ENCODE data around the gene SLC35A3. TPM values are rescaled to one million over a fixed set of nuclear protein-coding genes. Genes with fewer than 3 reads are reported as not detected.
"Not testable (repeated sequence)": the region's sequence is repeated elsewhere in the genome, so short reads cannot be mapped to it uniquely, and the experiment has no call there.

The SLC35A3 gene
- total RNA-seq, 1 donor from 2014 or later = 14.7 TPM

DNA sequence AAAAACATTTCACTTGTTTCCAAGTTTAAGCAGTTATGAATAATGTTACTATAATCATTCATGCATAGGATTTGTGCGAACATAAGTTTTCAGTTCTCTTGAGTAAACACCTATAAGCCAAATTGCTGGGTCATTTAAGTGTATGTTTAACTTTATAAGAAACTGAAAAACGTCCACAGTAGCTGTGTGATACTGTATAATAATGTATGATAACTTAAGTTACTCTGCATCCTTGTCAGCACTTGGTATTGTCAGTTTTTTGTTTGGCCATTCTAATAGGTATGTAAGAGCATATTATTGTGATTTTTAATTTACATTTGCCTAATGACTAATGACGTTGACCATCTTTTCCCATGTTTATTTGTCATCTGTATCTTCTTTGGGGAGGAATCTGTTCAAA is 14.4 kb upstream of the SLC35A3 start:
- Mint-ChIP-seq H3K36me3 (ENCODE audit: low read depth) (no peaks in the 10 kb centered on the region), H3K27ac (ENCODE audit: unreplicated experiment) (no peak overlapping the region), H3K9me3 (ENCODE audit: low read depth) (no peaks in the 10 kb centered on the region), H3K4me1 (ENCODE audit: low read depth) (peaks cover 5% of the 10 kb centered on the region), H3K27me3 (ENCODE audit: low read depth) (no peaks in the 10 kb centered on the region), H3K4me3 (ENCODE audit: unreplicated experiment) (no peak overlapping the region)
- TF ChIP-seq, protein P1, sequence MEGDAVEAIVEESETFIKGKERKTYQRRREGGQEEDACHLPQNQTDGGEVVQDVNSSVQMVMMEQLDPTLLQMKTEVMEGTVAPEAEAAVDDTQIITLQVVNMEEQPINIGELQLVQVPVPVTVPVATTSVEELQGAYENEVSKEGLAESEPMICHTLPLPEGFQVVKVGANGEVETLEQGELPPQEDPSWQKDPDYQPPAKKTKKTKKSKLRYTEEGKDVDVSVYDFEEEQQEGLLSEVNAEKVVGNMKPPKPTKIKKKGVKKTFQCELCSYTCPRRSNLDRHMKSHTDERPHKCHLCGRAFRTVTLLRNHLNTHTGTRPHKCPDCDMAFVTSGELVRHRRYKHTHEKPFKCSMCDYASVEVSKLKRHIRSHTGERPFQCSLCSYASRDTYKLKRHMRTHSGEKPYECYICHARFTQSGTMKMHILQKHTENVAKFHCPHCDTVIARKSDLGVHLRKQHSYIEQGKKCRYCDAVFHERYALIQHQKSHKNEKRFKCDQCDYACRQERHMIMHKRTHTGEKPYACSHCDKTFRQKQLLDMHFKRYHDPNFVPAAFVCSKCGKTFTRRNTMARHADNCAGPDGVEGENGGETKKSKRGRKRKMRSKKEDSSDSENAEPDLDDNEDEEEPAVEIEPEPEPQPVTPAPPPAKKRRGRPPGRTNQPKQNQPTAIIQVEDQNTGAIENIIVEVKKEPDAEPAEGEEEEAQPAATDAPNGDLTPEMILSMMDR (IDR thresholded peaks at IDR 0.05) = no peak
- DNase-seq (ENCODE audit: low spot score) = no peak

DNA sequence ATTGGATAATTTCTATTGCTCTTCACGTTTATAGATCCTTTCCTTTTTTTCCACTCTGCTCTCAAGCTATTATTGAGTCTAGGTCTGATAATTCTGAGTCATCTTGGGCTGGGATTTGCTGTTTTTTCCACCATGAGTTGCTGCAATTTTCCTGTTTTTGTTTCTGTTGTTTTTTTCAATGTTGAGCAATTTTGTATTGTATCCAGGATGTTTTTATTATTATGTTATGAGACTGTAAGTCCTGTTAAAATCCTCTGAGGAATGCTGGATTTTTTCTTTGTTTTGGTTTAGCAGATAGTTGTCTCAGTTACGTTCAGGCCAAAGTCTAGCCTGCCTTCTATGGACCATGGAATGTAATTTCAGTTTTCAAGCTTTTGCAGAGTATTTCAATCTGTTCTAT is 13.0 kb upstream of the SLC35A3 start:
- Mint-ChIP-seq H3K9me3 (ENCODE audit: low read depth) (no peaks in the 10 kb centered on the region), H3K4me3 (ENCODE audit: unreplicated experiment) (no peak overlapping the region), H3K27me3 (ENCODE audit: low read depth) (no peaks in the 10 kb centered on the region), H3K36me3 (ENCODE audit: low read depth) (no peaks in the 10 kb centered on the region), H3K27ac (ENCODE audit: unreplicated experiment) (no peak overlapping the region), H3K4me1 (ENCODE audit: low read depth) (peaks cover 5% of the 10 kb centered on the region)
- TF ChIP-seq, protein P1 (IDR thresholded peaks at IDR 0.05) = peak; percentile 53
- DNase-seq (ENCODE audit: low spot score) = no peak

DNA sequence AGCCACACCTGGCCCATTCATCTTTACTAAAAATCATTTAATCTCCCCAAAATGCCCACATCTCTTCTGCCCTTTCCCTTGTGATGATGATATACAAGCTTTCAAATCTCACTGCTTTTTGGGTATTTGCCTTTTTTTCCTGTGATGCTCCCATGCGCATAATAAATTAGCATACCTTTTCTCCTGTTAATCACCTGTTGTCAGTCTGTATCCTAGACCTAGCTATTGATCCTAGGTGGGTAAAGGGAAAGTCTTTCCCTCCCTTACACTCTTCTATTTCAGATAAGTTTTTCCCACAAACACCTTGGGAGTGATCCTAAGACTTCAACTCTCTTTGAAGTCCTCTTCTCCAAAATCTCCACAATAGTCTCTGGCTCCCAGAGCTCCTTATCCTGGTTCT is 12.0 kb upstream of the SLC35A3 start:
- Mint-ChIP-seq H3K27ac (ENCODE audit: unreplicated experiment) (no peak overlapping the region), H3K4me1 (ENCODE audit: low read depth) (peaks cover 7% of the 10 kb centered on the region)

DNA sequence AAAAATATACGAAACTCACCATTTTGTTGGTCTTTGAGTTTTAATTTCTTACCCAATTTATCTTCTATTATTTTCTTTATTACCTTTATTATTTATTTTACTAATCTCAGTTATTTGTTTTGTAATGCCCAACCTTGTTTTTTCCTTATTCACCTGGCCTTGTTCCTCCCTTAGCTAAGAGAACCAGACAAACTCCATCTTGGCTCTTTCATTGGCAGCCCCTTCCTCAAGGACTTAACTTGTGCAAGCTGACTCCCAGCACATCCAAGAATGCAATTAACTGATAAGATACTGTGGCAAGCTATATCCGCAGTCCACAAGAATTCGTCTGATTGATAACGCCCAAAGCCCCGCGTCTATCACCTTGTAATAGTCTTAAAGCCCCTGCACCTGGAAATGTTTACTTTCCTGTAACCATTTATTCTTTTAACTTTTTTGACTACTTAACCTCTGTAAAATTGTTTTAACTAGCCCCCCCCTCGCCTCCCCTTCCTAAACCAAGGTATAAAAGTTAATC is 10.5 kb upstream of the SLC35A3 start:
- H3K9me3 Mint-ChIP-seq (ENCODE audit: low read depth); H3K27me3 Mint-ChIP-seq (ENCODE audit: low read depth); H3K4me3 Mint-ChIP-seq (ENCODE audit: unreplicated experiment); DNase-seq (ENCODE audit: low spot score); H3K27ac Mint-ChIP-seq (ENCODE audit: unreplicated experiment); H3K36me3 Mint-ChIP-seq (ENCODE audit: low read depth): not testable (repeated sequence)
- peaks cover 12% of the 10 kb centered on the region for H3K4me1 Mint-ChIP-seq (ENCODE audit: low read depth)

More for the DNA sequence above, 12.0 kb upstream of the SLC35A3 start:
- Mint-ChIP-seq H3K9me3 (ENCODE audit: low read depth) (no peaks in the 10 kb centered on the region), H3K36me3 (ENCODE audit: low read depth) (no peaks in the 10 kb centered on the region), H3K27me3 (ENCODE audit: low read depth) (no peaks in the 10 kb centered on the region), H3K4me3 (ENCODE audit: unreplicated experiment) (no peak overlapping the region)
- TF ChIP-seq, protein P1 (IDR thresholded peaks at IDR 0.05) = no peak
- no peak for DNase-seq (ENCODE audit: low spot score)

DNA sequence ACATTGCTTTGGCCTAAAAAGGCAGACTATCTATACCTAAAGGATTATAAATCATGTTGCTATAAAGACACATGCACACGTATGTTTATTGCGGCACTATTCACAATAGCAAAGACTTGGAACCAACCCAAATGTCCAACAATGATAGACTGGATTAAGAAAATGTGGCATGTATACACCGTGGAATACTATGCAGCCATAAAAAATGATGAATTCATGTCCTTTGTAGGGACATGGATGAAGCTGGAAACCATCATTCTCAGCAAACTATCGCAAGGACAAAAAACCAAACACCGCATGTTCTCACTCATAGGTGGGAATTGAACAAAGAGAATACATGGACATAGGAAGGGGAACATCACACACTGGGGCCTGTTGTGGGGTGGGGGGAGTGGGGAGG is 9.5 kb upstream of the SLC35A3 start:
- H3K4me3 Mint-ChIP-seq (ENCODE audit: unreplicated experiment); H3K36me3 Mint-ChIP-seq (ENCODE audit: low read depth); H3K27ac Mint-ChIP-seq (ENCODE audit: unreplicated experiment); H3K27me3 Mint-ChIP-seq (ENCODE audit: low read depth); H3K9me3 Mint-ChIP-seq (ENCODE audit: low read depth); DNase-seq (ENCODE audit: low spot score): not testable (repeated sequence)
- H3K4me1 Mint-ChIP-seq (ENCODE audit: low read depth) = peaks cover 12% of the 10 kb centered on the region

DNA sequence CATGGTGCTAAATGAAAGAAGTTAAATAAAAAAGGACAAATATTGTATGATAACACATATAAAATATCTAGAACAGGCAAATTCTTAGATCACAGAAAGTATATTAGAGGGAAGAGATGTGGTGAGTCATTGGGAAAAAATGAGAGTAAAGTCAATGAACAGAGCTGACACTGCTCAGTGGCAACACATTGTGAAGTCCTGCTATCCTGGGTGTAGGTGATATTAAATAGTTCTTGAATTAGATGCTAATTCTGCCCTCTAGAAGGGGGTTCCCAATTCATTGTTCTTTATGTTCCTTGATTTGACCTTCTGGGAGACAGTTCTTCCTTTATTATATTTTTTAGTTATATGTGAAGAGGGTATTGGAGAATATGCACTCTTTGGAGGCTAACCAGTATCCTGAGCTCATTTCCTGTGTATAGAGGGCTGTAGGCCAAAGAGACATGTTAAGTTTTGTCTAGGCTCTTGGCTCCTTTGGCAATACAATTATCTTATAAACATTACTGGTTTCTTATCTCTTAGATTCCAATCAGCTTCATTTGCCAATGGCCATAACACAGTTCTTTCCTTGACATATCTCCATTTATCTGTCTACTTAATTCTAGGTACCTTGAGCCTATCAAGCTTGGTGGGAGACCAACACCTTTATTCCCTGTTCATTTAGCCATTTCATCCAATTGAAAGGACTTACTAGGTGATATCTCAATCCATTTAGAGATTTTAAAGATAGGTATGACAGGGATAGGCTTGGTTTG is 6.6 kb upstream of the SLC35A3 start:
- Mint-ChIP-seq H3K36me3 (ENCODE audit: low read depth) (no peaks in the 10 kb centered on the region), H3K4me3 (ENCODE audit: unreplicated experiment) (no peak overlapping the region), H3K4me1 (ENCODE audit: low read depth) (peaks cover 7% of the 10 kb centered on the region), H3K27me3 (ENCODE audit: low read depth) (no peaks in the 10 kb centered on the region), H3K27ac (ENCODE audit: unreplicated experiment) (no peak overlapping the region), H3K9me3 (ENCODE audit: low read depth) (no peaks in the 10 kb centered on the region)
- TF ChIP-seq, protein P1 (IDR thresholded peaks at IDR 0.05) = no peak
- DNase-seq (ENCODE audit: low spot score) = no peak

All from chondrocyte (in vitro differentiated cells).